ENCODE results near the gene C16orf54. TPM values are rescaled to one million over a fixed set of nuclear protein-coding genes. Genes with fewer than 3 reads are reported as not detected.
"Not testable (repeated sequence)": the region's sequence is repeated elsewhere in the genome, so short reads cannot be mapped to it uniquely, and the experiment has no call there.

The C16orf54 gene
- total RNA-seq, 1 experiment from 2014 or later, result not detected

GRCh38 chr16:29708917-29709600, 36.7 kb downstream of the C16orf54 start:
- H3F3A ChIP-seq (ENCODE audit: insufficient read depth, low read depth), result no peaks in the 10 kb centered on the region
- no peaks in the 10 kb centered on the region for H3K9me2 ChIP-seq (ENCODE audit: insufficient read depth)
- peaks cover 3% of the 10 kb centered on the region; the same call in 1 of the 2 replicates for H3K9me3 ChIP-seq (ENCODE audit: insufficient read depth, low read depth)
- ChIA-PET POLR2A (ENCODE audit: unreplicated experiment) (no interaction called here), CTCF (no interaction called here)
- no peak overlapping the region for H3K27ac ChIP-seq
- no peak overlapping the region for H2AFZ ChIP-seq
- no peaks in the 10 kb centered on the region for H3K36me3 ChIP-seq (ENCODE audit: low read depth)
- H4K20me1 ChIP-seq (ENCODE audit: insufficient read depth), result no peaks in the 10 kb centered on the region
- no peak overlapping the region for H3K4me2 ChIP-seq
- H3K4me3 ChIP-seq, result no peak overlapping the region
- no TSS peak for BruUV-seq (replicated peaks)
- no peak for TF ChIP-seq EZH2 (IDR thresholded peaks at IDR 0.05; ENCODE audit: low read depth)
- TF ChIP-seq, protein P1, sequence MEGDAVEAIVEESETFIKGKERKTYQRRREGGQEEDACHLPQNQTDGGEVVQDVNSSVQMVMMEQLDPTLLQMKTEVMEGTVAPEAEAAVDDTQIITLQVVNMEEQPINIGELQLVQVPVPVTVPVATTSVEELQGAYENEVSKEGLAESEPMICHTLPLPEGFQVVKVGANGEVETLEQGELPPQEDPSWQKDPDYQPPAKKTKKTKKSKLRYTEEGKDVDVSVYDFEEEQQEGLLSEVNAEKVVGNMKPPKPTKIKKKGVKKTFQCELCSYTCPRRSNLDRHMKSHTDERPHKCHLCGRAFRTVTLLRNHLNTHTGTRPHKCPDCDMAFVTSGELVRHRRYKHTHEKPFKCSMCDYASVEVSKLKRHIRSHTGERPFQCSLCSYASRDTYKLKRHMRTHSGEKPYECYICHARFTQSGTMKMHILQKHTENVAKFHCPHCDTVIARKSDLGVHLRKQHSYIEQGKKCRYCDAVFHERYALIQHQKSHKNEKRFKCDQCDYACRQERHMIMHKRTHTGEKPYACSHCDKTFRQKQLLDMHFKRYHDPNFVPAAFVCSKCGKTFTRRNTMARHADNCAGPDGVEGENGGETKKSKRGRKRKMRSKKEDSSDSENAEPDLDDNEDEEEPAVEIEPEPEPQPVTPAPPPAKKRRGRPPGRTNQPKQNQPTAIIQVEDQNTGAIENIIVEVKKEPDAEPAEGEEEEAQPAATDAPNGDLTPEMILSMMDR (conservative IDR thresholded peaks at IDR 0.05), result no peak
- no peak for DNase-seq
- intact Hi-C loops (cut with micrococcal nuclease; ENCODE audit: unreplicated experiment), result loop anchor here (10.0 kb wide), 1 partner anchor 64 kb away; no protein-coding TSS in a partner anchor
- no peaks in the 10 kb centered on the region for H3K79me2 ChIP-seq (ENCODE audit: low read depth)
- H3K27me3 ChIP-seq (ENCODE audit: insufficient read depth, low read depth), result no peaks in the 10 kb centered on the region
- H3K4me1 ChIP-seq (replicated peaks; ENCODE audit: insufficient read depth), result no peaks in the 10 kb centered on the region

GRCh38 chr16:29707160-29707559, 38.6 kb downstream of the C16orf54 start:
- H4K20me1 ChIP-seq (ENCODE audit: insufficient read depth); H3K27me3 ChIP-seq (ENCODE audit: insufficient read depth, low read depth); H2AFZ ChIP-seq; H3K4me2 ChIP-seq; H3K9me2 ChIP-seq (ENCODE audit: insufficient read depth); CTCF ChIA-PET; H3K36me3 ChIP-seq (ENCODE audit: low read depth); H3K27ac ChIP-seq; H3F3A ChIP-seq (ENCODE audit: insufficient read depth, low read depth); H3K4me1 ChIP-seq (replicated peaks; ENCODE audit: insufficient read depth); H3K4me3 ChIP-seq; DNase-seq; BruUV-seq (replicated peaks); H3K9me3 ChIP-seq (ENCODE audit: insufficient read depth, low read depth); H3K79me2 ChIP-seq (ENCODE audit: low read depth): not testable (repeated sequence)
- POLR2A ChIA-PET (ENCODE audit: unreplicated experiment), result interaction anchor here (0.6 kb wide), 1 partner anchor 49 kb away, joined by 26 read pairs; no protein-coding TSS in a partner anchor
- intact Hi-C loops (cut with micrococcal nuclease; ENCODE audit: unreplicated experiment), result loop anchor here (10.0 kb wide), 1 partner anchor 62 kb away; no protein-coding TSS in a partner anchor

GRCh38 chr16:29705030-29705429, 40.8 kb downstream of the C16orf54 start:
- Histone ChIP-seq H3K4me1 (replicated peaks; ENCODE audit: insufficient read depth) (peaks cover 7% of the 10 kb centered on the region; the same call in 1 of the 2 replicates), H3K27ac (no peak overlapping the region), H3K4me3 (no peak overlapping the region), H3K9me3 (ENCODE audit: insufficient read depth, low read depth) (peaks cover 3% of the 10 kb centered on the region; the same call in 1 of the 2 replicates), H3F3A (ENCODE audit: insufficient read depth, low read depth) (peaks cover 9% of the 10 kb centered on the region; the same call in 1 of the 2 replicates), H4K20me1 (ENCODE audit: insufficient read depth) (no peaks in the 10 kb centered on the region), H3K36me3 (ENCODE audit: low read depth) (no peaks in the 10 kb centered on the region), H2AFZ (no peak overlapping the region), H3K9me2 (ENCODE audit: insufficient read depth) (no peaks in the 10 kb centered on the region), H3K79me2 (ENCODE audit: low read depth) (no peaks in the 10 kb centered on the region), H3K4me2 (no peak overlapping the region), H3K27me3 (ENCODE audit: insufficient read depth, low read depth) (no peaks in the 10 kb centered on the region)
- BruUV-seq (replicated peaks), result no TSS peak
- intact Hi-C loops (cut with micrococcal nuclease; ENCODE audit: unreplicated experiment), result loop anchor here (10.0 kb wide), 1 partner anchor 60 kb away; no protein-coding TSS in a partner anchor
- no peak for DNase-seq
- ChIA-PET CTCF (no interaction called here), POLR2A (ENCODE audit: unreplicated experiment) (interaction anchor here (0.5 kb wide), 1 partner anchor 905 kb away, joined by 8 read pairs; no protein-coding TSS in a partner anchor)
- no peak for TF ChIP-seq EZH2 (IDR thresholded peaks at IDR 0.05; ENCODE audit: low read depth)

GRCh38 chr16:29702269-29702668, 43.5 kb downstream of the C16orf54 start:
- intact Hi-C loops (cut with micrococcal nuclease; ENCODE audit: unreplicated experiment), result loop anchor here (10.0 kb wide), 1 partner anchor 57 kb away; no protein-coding TSS in a partner anchor
- POLR2A ChIA-PET (ENCODE audit: unreplicated experiment), result interaction anchor here (0.8 kb wide), 1 partner anchor 106 kb away, joined by 20 read pairs; no protein-coding TSS in a partner anchor
- Histone ChIP-seq H3K27ac (no peak overlapping the region), H4K20me1 (ENCODE audit: insufficient read depth) (no peaks in the 10 kb centered on the region), H3K79me2 (ENCODE audit: low read depth) (no peaks in the 10 kb centered on the region), H3K4me1 (replicated peaks; ENCODE audit: insufficient read depth) (peaks cover 7% of the 10 kb centered on the region; the same call in 1 of the 2 replicates), H2AFZ (no peak overlapping the region), H3K9me3 (ENCODE audit: insufficient read depth, low read depth) (no peaks in the 10 kb centered on the region; the same call in 1 of the 2 replicates), H3F3A (ENCODE audit: insufficient read depth, low read depth) (peaks cover 25% of the 10 kb centered on the region), H3K36me3 (ENCODE audit: low read depth) (peaks cover 3% of the 10 kb centered on the region; the same call in 1 of the 2 replicates), H3K4me2 (no peak overlapping the region), H3K27me3 (ENCODE audit: insufficient read depth, low read depth) (no peaks in the 10 kb centered on the region), H3K9me2 (ENCODE audit: insufficient read depth) (no peaks in the 10 kb centered on the region), H3K4me3 (no peak overlapping the region)
- no peak for DNase-seq
- TF ChIP-seq EZH2 (IDR thresholded peaks at IDR 0.05; ENCODE audit: low read depth), result no peak
- TF ChIP-seq, protein P1 (conservative IDR thresholded peaks at IDR 0.05), result no peak
- CTCF ChIA-PET, result interaction anchor here (1.1 kb wide), 1 partner anchor 146 kb away, joined by 8 read pairs; no protein-coding TSS in a partner anchor
- BruUV-seq (replicated peaks), result no TSS peak

Data from PC-9 (cell line).